K562 (cell line): ENCODE data around the gene PPT1. TPM values are rescaled to one million over a fixed set of nuclear protein-coding genes. Genes with fewer than 3 reads are reported as not detected.
A peak's percentile ranks its signal among the peaks of the same experiment; 100 is the strongest.

Experiments
- CBFA2T2 ChIP-seq: fragments of 450-650 bp; conservative IDR thresholded peaks from 2 replicates; pipeline ENCODE4 v1.6.1; 2017; ENCODE audit warnings: mild to moderate bottlenecking
- CBFA2T3 ChIP-seq: fragments of 450-650 bp; IDR thresholded peaks from 2 replicates; pipeline ENCODE4 v1.6.1; 2017
- DACH1 ChIP-seq: fragments of 450-650 bp; IDR thresholded peaks from 2 replicates; pipeline ENCODE4 v1.6.1; 2018; ENCODE audit not compliant: partially characterized antibody
- EP400 ChIP-seq: fragments of 450-650 bp; IDR thresholded peaks from 2 replicates; pipeline ENCODE4 v1.6.1; 2017; ENCODE audit warnings: antibody characterized with exemption, mild to moderate bottlenecking, moderate library complexity
- FOXM1 ChIP-seq, 2 experiments: fragments of 450-650 bp in 1 of 2; sonication (generic) in 1 of 2; formaldehyde crosslinking in 1 of 2; IDR thresholded peaks; 2 replicates each; pipeline versions ENCODE4 v1.6.1 to v1.9.0; 2017 to 2022; ENCODE audit warnings: low read depth in 2 of 2, mild to moderate bottlenecking in 2 of 2, missing genetic modification reagents in 1 of 2, moderate library complexity in 1 of 2
- GABPB1 ChIP-seq: sonication (generic); formaldehyde crosslinking; IDR thresholded peaks from 2 replicates; pipeline ENCODE4 v1.8.0; 2022; ENCODE audit warnings: mild to moderate bottlenecking, missing genetic modification reagents
- HMGN3 ChIP-seq: IDR thresholded peaks from 2 replicates; pipeline ENCODE4 v1.6.1; 2011; ENCODE audit warnings: borderline replicate concordance, low read depth, mild to moderate bottlenecking, mixed read lengths, low read length; ENCODE audit not compliant: insufficient read length; ENCODE audit errors: extremely low read depth
- JUND ChIP-seq, 2 experiments: IDR thresholded peaks; 2 replicates in 1 of 2; 3 replicates in 1 of 2; pipeline ENCODE4 v1.6.1; 2011; ENCODE audit warnings: borderline replicate concordance in 2 of 2, low read depth in 2 of 2, low read length in 2 of 2, improper control_type of control experiment in 1 of 2, missing biosample characterization in 1 of 2, missing genetic modification characterization in 1 of 2, missing genetic modification reagents in 1 of 2
- MEF2A ChIP-seq: IDR thresholded peaks from 2 replicates; pipeline ENCODE4 v1.6.1; 2011; ENCODE audit warnings: low read depth, mild to moderate bottlenecking, low read length, moderate library complexity; ENCODE audit not compliant: control insufficient read depth
- MEIS2 ChIP-seq: fragments of 450-650 bp; IDR thresholded peaks from 2 replicates; pipeline ENCODE4 v1.6.1; 2014; ENCODE audit warnings: mild to moderate bottlenecking; ENCODE audit not compliant: partially characterized antibody
- MTA2 ChIP-seq: fragments of 450-650 bp; IDR thresholded peaks from 2 replicates; pipeline ENCODE4 v1.6.1; 2016; ENCODE audit warnings: low read depth
- PKNOX1 ChIP-seq: fragments of 450-650 bp; IDR thresholded peaks from 2 replicates; pipeline ENCODE4 v1.6.1; 2016
- SUPT5H ChIP-seq: fragments of 450-650 bp; IDR thresholded peaks from 2 replicates; pipeline ENCODE4 v1.6.1; 2016
- TAL1 ChIP-seq: fragments of 450-650 bp; IDR thresholded peaks from 2 replicates; pipeline ENCODE4 v1.6.1; 2016; ENCODE audit warnings: mild to moderate bottlenecking
- THRAP3 ChIP-seq: fragments of 450-650 bp; IDR thresholded peaks from 2 replicates; pipeline ENCODE4 v1.6.1; 2016; ENCODE audit warnings: mild to moderate bottlenecking, inconsistent platforms, borderline replicate concordance
- ZBTB1 ChIP-seq: sonication (generic); formaldehyde crosslinking; IDR thresholded peaks from 2 replicates; pipeline ENCODE4 v1.8.1; 2023; ENCODE audit warnings: missing genetic modification reagents, low read depth, mild to moderate bottlenecking, borderline replicate concordance
- ZBTB5 ChIP-seq: fragments of 450-650 bp; IDR thresholded peaks from 2 replicates; pipeline ENCODE4 v1.6.1; 2017; ENCODE audit warnings: antibody characterized with exemption
- polyA plus RNA-seq, 8 experiments: library from polyadenylated mRNA; depleted of rRNA in 4 of 8; stranded (reverse) in 5 of 8; unstranded in 3 of 8; fragments of >200 nt; fragmentation: Nextera tagmentation in 2 of 8; fragmentation: Illumina TruSeq in 1 of 8; extraction: Ambion mirVana in 2 of 8; extraction: Trizol in 1 of 8; gene quantifications; 2 replicates each; pipeline versions ENCODE4 v1.2.1 to v1.2.3, GENCODE V29; 2011 to 2014; ENCODE audit warnings: inconsistent platforms in 1 of 8, missing spikeins in 1 of 8
- total RNA-seq, 7 experiments: library from RNA; depleted of rRNA in 6 of 7; stranded (reverse); fragments of >200 nt in 6 of 7; fragmentation: Illumina TruSeq in 2 of 7; extraction: Trizol in 2 of 7; gene quantifications; 2 replicates each; pipeline versions ENCODE4 v1.2.1 to v1.2.3, GENCODE V29; 2011 to 2021; ENCODE audit warnings: low replicate concordance in 1 of 7
- TF ChIP-seq, protein P1 (sequence below), 2 experiments: IDR thresholded peaks in 1 of 2; conservative IDR thresholded peaks in 1 of 2; 2 replicates each; pipeline ENCODE4 v1.6.1; 2016; ENCODE audit warnings: low read depth in 2 of 2, mild to moderate bottlenecking in 1 of 2, missing compliant biosample characterization in 1 of 2, missing genetic modification characterization in 1 of 2, moderate library complexity in 1 of 2

The PPT1 gene
- total and polyA plus RNA-seq, 9 of the 15 experiments (the other 6 are each of a cell fraction or from before 2014, with no cell fraction given): 72.2 to 285 (median 143) TPM

DNA sequence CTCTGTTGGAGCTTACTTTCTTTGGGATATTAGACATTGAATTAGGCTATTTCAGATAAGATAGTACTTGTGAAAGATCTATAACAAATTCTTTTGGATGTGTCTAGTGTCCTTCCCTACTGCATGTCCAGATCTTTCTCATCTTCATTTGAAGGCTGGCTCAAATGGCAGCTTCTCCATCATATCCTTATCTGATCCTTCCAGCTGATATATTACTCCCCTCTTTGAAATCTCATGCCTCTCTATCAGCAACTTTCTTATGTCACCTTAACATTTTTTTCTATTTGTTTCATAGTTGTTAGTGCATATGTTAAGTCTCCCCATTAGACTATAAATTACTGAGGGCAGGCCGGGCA, 39.0 kb downstream of the PPT1 start (continued):
- TF ChIP-seq ZBTB5 (no peak), CBFA2T3 (peak; percentile 60), GABPB1 (CRISPR knock-in tag) (no peak), EP400 (no peak), DACH1 (peak; percentile 89), MEF2A (no peak), HMGN3 (peak; percentile 1), ZBTB1 (CRISPR knock-in tag) (no peak), CBFA2T2 (peak; percentile 47; the same call in 1 of the 2 replicates), SUPT5H (no peak), MEIS2 (peak; percentile 94), JUND (IDR thresholded peaks at IDR 0.05; ENCODE audit: borderline replicate concordance, low read depth, low read length) (peak; percentile 6; the same call in 1 of the 2 replicates), JUND (tag; IDR thresholded peaks at IDR 0.05; ENCODE audit: borderline replicate concordance, low read depth, low read length) (no peak; the same call in 2 of the 3 replicates), FOXM1 (IDR thresholded peaks at IDR 0.05; ENCODE audit: low read depth) (0 out of 2 replicates have a peak, but pooled peaks have one; percentile 47), FOXM1 (CRISPR knock-in tag; IDR thresholded peaks at IDR 0.05; ENCODE audit: low read depth) (no peak), TAL1 (peak; percentile 43; the same call in 1 of the 2 replicates), PKNOX1 (peak; percentile 13; the same call in 1 of the 2 replicates), THRAP3 (no peak), MTA2 (peak; percentile 48)
- TF ChIP-seq, protein P1, sequence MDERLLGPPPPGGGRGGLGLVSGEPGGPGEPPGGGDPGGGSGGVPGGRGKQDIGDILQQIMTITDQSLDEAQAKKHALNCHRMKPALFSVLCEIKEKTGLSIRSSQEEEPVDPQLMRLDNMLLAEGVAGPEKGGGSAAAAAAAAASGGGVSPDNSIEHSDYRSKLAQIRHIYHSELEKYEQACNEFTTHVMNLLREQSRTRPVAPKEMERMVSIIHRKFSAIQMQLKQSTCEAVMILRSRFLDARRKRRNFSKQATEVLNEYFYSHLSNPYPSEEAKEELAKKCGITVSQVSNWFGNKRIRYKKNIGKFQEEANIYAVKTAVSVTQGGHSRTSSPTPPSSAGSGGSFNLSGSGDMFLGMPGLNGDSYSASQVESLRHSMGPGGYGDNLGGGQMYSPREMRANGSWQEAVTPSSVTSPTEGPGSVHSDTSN (CRISPR knock-in tag; IDR thresholded peaks at IDR 0.05; ENCODE audit: low read depth): no peak
- TF ChIP-seq, protein P1 (tag; conservative IDR thresholded peaks at IDR 0.05; ENCODE audit: low read depth): peak; percentile 86
